Stomach (tissue), 9 donors: Measurements from ENCODE around the gene SH3BP5. TPM values are rescaled to one million over a fixed set of nuclear protein-coding genes. Genes with fewer than 3 reads are reported as not detected.

ENCODE experiments used
- DNase-seq, 2 donors: peaks; one replicate each; pipeline versions ENCODE4 v3.0.0 to v3.0.0-alpha.2; 2013 to 2019
- H3K27ac ChIP-seq, 5 donors: fragments of 200-600 bp in 4 of 5; sonication (generic) in 4 of 5; one replicate each; pipeline ENCODE4 v1.5.1; 2013 to 2019; ENCODE audit warnings: mild to moderate bottlenecking in 1 of 5, moderate library complexity in 1 of 5
- H3K27me3 ChIP-seq, 3 donors: fragments of 200-600 bp; sonication (generic); one replicate each; pipeline ENCODE4 v1.5.1; 2017 to 2019; ENCODE audit warnings: mixed run types in 1 of 3
- H3K36me3 ChIP-seq, 4 donors: fragments of 200-600 bp; sonication (generic); 1 replicate in 3 of 4; 2 replicates in 1 of 4; pipeline ENCODE4 v1.5.1; 2016 to 2019
- H3K4me1 ChIP-seq, 4 donors: fragments of 200-600 bp; sonication (generic); one replicate each; pipeline ENCODE4 v1.5.1; 2016 to 2019
- H3K4me3 ChIP-seq, 4 donors: fragments of 200-600 bp; sonication (generic) in 3 of 4; one replicate each; pipeline ENCODE4 v1.5.1; 2016 to 2019; ENCODE audit warnings: mild to moderate bottlenecking in 1 of 4
- H3K9me3 ChIP-seq, 4 donors: fragments of 200-600 bp; sonication (generic); one replicate each; pipeline ENCODE4 v1.5.1; 2016 to 2019
- CTCF ChIP-seq, 7 experiments: fragments of 450-650 bp in 4 of 7; fragments of 200-600 bp in 3 of 7; sonication (generic) in 3 of 7; IDR thresholded peaks; one replicate each; pipeline ENCODE4 v1.5.1; 2016 to 2019; ENCODE audit warnings: antibody characterized with exemption in 7 of 7, control low read depth in 2 of 7, mild to moderate bottlenecking in 1 of 7
- EP300 ChIP-seq: sonication (generic); formaldehyde crosslinking; IDR thresholded peaks from one replicate; pipeline ENCODE4 v1.6.1; 2017; ENCODE audit warnings: antibody characterized with exemption
- POLR2A ChIP-seq, 4 donors: fragments of 450-650 bp; IDR thresholded peaks; one replicate each; pipeline ENCODE4 v1.6.1; 2016; ENCODE audit warnings: antibody characterized with exemption in 4 of 4, control low read depth in 2 of 4, mild to moderate bottlenecking in 1 of 4, moderate library complexity in 1 of 4
- POLR2AphosphoS5 ChIP-seq, 3 donors: sonication (generic); formaldehyde crosslinking; IDR thresholded peaks; one replicate each; pipeline ENCODE4 v1.6.1; 2016; ENCODE audit warnings: antibody characterized with exemption in 3 of 3
- WGBS, 5 donors: extraction: QIAGEN DNeasy Blood & Tissue Kit in 3 of 5; methylation state at CpG; one replicate each; pipeline versions ENCODE4 v1.1.5 to v1.1.7; 2013 to 2018; 5-methylcytosine and 5-hydroxymethylcytosine counted together
- intact Hi-C: fragments of 100-400 bp; cut with DNase I; formaldehyde crosslinking; loops from one replicate; pipeline ENCODE4 v1.15.1; 2023; ENCODE audit warnings: low total_unique reads
- polyA plus RNA-seq, 3 donors: library from polyadenylated mRNA; stranded (reverse); fragments of 200-250 nt; gene quantifications; one replicate each; pipeline ENCODE4 v1.2.3, GENCODE V29; 2013
- total RNA-seq, 5 donors: library from RNA; depleted of rRNA; stranded (reverse); fragments of >200 nt; gene quantifications; one replicate each; pipeline versions ENCODE4 v1.1.0 to v1.2.3, GENCODE V29; 2014 to 2016
- donor health status: healthy with polysubstance abuse.
- donor health status: Bipolar disorder and iron deficiency.
- donor health status: healthy.

Gene SH3BP5
- total and polyA plus RNA-seq, 8 donors = 1.8 to 43.7 (median 18.9) TPM

DNA sequence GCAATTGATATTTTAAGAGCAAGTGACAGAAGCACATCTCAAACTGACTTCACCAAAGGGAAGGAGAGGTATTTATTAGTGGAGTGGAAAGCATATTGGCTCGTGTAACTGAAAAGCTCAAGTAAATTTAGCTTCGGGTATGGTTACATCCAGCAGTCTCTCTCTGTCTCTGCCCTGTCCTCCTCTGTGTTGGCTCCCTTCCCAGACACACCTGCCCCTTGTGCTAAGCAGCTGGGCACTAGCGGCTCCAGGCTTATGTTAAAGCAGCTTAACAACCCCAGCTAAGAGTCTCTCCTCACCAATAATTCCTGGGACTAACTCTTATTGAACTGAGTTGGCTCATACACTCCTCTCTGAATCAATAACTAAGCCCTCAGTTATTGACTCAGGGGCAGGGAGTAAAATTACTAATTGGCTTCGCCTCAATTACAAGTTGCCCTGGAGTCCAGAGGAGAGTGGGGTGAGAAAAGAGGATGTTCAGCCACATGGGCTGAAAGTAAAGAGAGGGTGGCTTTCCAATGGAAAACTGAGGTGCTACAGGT, 12.8 kb upstream of the SH3BP5 start:
- Histone ChIP-seq H3K4me3 (no peak overlapping the region), H3K27ac (no peak overlapping the region), H3K4me1 (no peaks in the 10 kb centered on the region), H3K9me3 (no peaks in the 10 kb centered on the region), H3K36me3 (no peaks in the 10 kb centered on the region), H3K27me3 (no peaks in the 10 kb centered on the region)
- WGBS, 5 donors = 57 to 74% (median 63%) methylated on average over 4 of the region's 4 CpGs
- no peak for TF ChIP-seq EP300
- TF ChIP-seq POLR2AphosphoS5 (IDR thresholded peaks at IDR 0.05) = no peak
- TF ChIP-seq CTCF (IDR thresholded peaks at IDR 0.05) = no peak
- no peak for TF ChIP-seq POLR2A (IDR thresholded peaks at IDR 0.05)
- no peak for DNase-seq
- intact Hi-C loops = no loop called here

GRCh38 chr3:15342945-15343344, 10.6 kb upstream of the SH3BP5 start:
- intact Hi-C loops = no loop called here
- H3K9me3 ChIP-seq = no peaks in the 10 kb centered on the region
- DNase-seq = no peak
- H3K4me3 ChIP-seq = no peak overlapping the region
- H3K4me1 ChIP-seq = peaks cover 0 to 7% (median 0%) of the 10 kb centered on the region in 4 donors
- H3K27me3 ChIP-seq = no peaks in the 10 kb centered on the region
- H3K27ac ChIP-seq = no peak overlapping the region
- no peaks in the 10 kb centered on the region for H3K36me3 ChIP-seq
- TF ChIP-seq POLR2AphosphoS5 (IDR thresholded peaks at IDR 0.05) (no peak), EP300 (no peak), POLR2A (IDR thresholded peaks at IDR 0.05) (no peak), CTCF (IDR thresholded peaks at IDR 0.05) (no peak)
- 79 to 100% (median 80%) methylated on average over 1 of the region's 1 CpG for WGBS, 5 donors

- no peaks in the 10 kb centered on the region for H3K36me3 ChIP-seq
- TF ChIP-seq POLR2A (IDR thresholded peaks at IDR 0.05) (no peak), POLR2AphosphoS5 (IDR thresholded peaks at IDR 0.05) (no peak), CTCF (IDR thresholded peaks at IDR 0.05) (no peak), EP300 (no peak)
- H3K27ac ChIP-seq = no peak overlapping the region
- 71 to 79% (median 73%) methylated on average over 3 of the region's 3 CpGs for WGBS, 5 donors
- no peaks in the 10 kb centered on the region for H3K27me3 ChIP-seq
- no peak for DNase-seq
- peaks cover 0 to 7% (median 0%) of the 10 kb centered on the region in 4 donors for H3K4me1 ChIP-seq
- no peak overlapping the region for H3K4me3 ChIP-seq
- intact Hi-C loops = no loop called here
- H3K9me3 ChIP-seq = no peaks in the 10 kb centered on the region
These were observed 9.9 kb upstream of the SH3BP5 start for GRCh38 chr3:15342246-15342645.

DNA sequence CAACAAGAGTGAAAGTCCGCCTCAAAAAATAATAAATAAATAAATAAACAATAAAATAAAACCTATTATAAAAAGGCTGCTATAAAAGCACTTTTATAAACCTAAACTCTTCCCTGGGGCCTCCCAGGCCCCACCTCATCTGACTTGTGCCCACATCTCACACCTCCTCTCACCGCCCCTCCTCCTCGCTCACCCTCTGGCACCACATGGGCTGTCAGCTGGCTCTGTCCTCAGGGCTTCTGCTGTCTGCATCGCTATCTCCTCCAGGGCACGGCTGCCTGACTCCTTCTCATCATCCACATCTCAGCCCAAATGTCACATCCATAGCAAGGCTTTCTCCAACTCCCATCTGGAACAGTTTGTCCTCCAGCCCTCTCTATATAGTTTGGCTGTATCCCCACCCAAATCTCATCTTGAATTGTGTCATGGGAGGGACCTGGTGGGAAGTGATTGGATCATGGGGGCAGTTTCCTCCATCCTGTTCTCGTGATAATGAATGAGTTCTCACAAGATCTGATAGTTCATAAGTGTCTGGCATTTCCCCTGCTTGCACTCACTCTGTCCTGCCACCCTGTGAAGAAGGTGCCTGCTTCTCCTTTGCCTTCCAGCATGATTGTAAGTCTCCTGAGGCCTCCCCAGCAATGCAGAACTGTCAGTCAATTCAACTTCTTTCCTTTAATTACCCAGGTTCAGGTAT, 8.8 kb upstream of the SH3BP5 start:
- 81 to 86% (median 83%) methylated on average over 6 of the region's 6 CpGs for WGBS, 5 donors
- no peaks in the 10 kb centered on the region for H3K9me3 ChIP-seq
- no peak for TF ChIP-seq POLR2AphosphoS5 (IDR thresholded peaks at IDR 0.05)
- no peak for TF ChIP-seq CTCF (IDR thresholded peaks at IDR 0.05)
- no peak for TF ChIP-seq EP300
- TF ChIP-seq POLR2A (IDR thresholded peaks at IDR 0.05) = no peak
- H3K4me3 ChIP-seq = no peak overlapping the region
- H3K36me3 ChIP-seq = no peaks in the 10 kb centered on the region
- no peaks in the 10 kb centered on the region for H3K27me3 ChIP-seq
- H3K4me1 ChIP-seq = peaks cover 0 to 7% (median 0%) of the 10 kb centered on the region in 4 donors
- intact Hi-C loops = no loop called here
- no peak overlapping the region for H3K27ac ChIP-seq
- DNase-seq = no peak
